Natural killer cell treated with Interleukin-12 subunit alpha and Interleukin-12 subunit beta and Interleukin-15 and Interleukin-18, amount 100 ng/mL, for 72 hours (primary cell): ENCODE measurements around the gene SHBG. TPM values are rescaled to one million over a fixed set of nuclear protein-coding genes. Genes with fewer than 3 reads are reported as not detected.
"Not testable (repeated sequence)": the region's sequence is repeated elsewhere in the genome, so short reads cannot be mapped to it uniquely, and the experiment has no call there.

ENCODE experiments used
- ATAC-seq, 2 donors: fragments of 150-1000 bp; cut with Tn5 transposase in 1 of 2; sonication (Bioruptor Pico), chemical (Tn5 transposase) in 1 of 2; 2 replicates each; pipeline ENCODE4 v1.10.0; 2021
- DNase-seq: peaks from one replicate; pipeline ENCODE4 v3.0.0; 2022; ENCODE audit warnings: low spot score
- H3K27ac Mint-ChIP-seq, 2 donors: 1 replicate in 1 of 2; 2 replicates in 1 of 2; pipeline ENCODE4 v1.8.0; 2022; ENCODE audit warnings: mixed read lengths in 2 of 2, mild to moderate bottlenecking in 1 of 2, moderate library complexity in 1 of 2
- H3K27me3 Mint-ChIP-seq, 2 donors: 1 replicate in 1 of 2; 2 replicates in 1 of 2; pipeline ENCODE4 v1.8.0; 2022; ENCODE audit warnings: mixed read lengths in 2 of 2
- H3K36me3 Mint-ChIP-seq: one replicate; pipeline ENCODE4 v1.8.0; 2022; ENCODE audit warnings: mixed read lengths
- H3K4me1 Mint-ChIP-seq, 2 donors: 1 replicate in 1 of 2; 2 replicates in 1 of 2; pipeline ENCODE4 v1.8.0; 2022; ENCODE audit warnings: low read depth in 2 of 2, mixed read lengths in 2 of 2, mild to moderate bottlenecking in 1 of 2
- H3K4me3 Mint-ChIP-seq: one replicate; pipeline ENCODE4 v1.8.0; 2022; ENCODE audit warnings: mixed read lengths
- H3K9me3 Mint-ChIP-seq: 2 replicates; pipeline ENCODE4 v1.8.0; 2022; ENCODE audit warnings: mixed read lengths
- total RNA-seq, 2 donors: library from RNA; stranded (reverse); gene quantifications; one replicate each; pipeline ENCODE4 v1.2.3, GENCODE V29; 2022

SHBG gene
- total RNA-seq, 2 donors from 2014 or later: not detected

DNA sequence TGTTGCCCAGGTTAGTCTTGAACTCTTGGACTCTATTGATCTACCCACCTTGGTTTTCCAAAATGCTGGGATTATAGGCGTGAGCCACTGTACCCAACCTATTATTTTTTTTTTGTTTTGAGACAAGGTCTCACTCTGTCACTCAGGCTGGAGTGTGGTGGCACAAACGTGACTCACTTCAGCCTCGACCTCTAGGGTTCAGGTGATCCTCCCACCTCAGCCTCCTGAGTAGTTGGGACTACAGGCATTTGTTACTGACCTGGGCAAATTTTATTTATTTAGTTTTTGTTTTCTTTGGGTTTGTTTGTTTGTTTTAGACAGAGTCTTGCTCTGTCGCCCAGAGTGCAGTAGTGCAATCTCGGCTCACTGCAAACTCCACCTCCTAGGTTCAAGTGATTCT, 6.3 kb upstream of the SHBG start:
- Mint-ChIP-seq H3K27me3 (no peaks in the 10 kb centered on the region), H3K4me3 (no peak overlapping the region), H3K36me3 (no peaks in the 10 kb centered on the region), H3K9me3 (no peaks in the 10 kb centered on the region), H3K27ac (no peak overlapping the region), H3K4me1 (peaks cover 7 to 10% of the 10 kb centered on the region in 2 donors)
- DNase-seq (no peak), ATAC-seq (no peak)

DNA sequence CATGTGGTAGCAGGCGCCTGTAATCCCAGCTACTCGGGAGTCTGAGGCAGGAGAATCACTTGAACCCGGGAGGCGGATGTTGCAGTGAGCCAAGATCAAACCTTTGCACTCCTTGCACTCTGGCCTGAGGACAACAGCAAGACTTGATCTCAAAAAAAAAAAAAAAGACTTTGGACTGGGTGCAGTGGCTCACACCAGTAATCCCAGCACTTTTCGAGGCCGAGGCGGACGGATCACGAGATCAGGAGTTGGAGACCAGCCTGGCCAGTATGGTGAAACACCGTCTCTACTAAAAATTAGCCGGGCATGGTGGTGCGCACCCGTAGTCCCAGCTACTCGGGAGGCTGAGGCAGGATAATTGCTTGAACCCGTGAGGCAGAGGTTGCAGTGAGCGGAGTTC, 4.2 kb upstream of the SHBG start:
- peaks cover 7 to 10% of the 10 kb centered on the region in 2 donors for H3K4me1 Mint-ChIP-seq
- ATAC-seq: not testable (repeated sequence)

DNA sequence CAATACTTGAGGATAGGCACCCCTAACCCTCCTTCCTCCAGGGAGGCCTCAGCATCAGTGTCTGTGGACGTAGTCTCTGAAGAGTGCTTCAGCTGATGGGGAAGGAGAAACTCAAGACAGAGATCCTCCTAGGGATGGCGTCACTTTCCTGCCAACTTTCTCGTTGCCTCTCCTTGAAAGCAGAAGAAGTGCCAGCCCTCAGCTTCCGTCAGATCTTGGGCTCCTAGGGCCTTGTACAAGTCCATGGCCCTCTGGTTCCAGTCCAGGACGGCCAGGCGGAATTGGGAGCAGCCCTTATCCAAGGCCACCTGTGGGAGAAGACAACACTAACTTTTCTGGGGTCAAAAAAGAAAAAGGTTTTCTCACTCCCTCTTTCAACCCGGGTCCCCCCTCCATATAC, 3.6 kb upstream of the SHBG start:
- peak overlapping the region in 1 of 2 donors; percentile 86 for H3K27ac Mint-ChIP-seq
- no peaks in the 10 kb centered on the region for H3K9me3 Mint-ChIP-seq
- H3K36me3 Mint-ChIP-seq: no peaks in the 10 kb centered on the region
- H3K4me1 Mint-ChIP-seq: peaks cover 7 to 10% of the 10 kb centered on the region in 2 donors
- H3K4me3 Mint-ChIP-seq: peak overlapping the region; percentile 90
- DNase-seq (no peak), ATAC-seq (no peak)
- no peaks in the 10 kb centered on the region for H3K27me3 Mint-ChIP-seq

More for the DNA sequence above, 4.2 kb upstream of the SHBG start:
- not testable (repeated sequence) for H3K27ac Mint-ChIP-seq, H3K27me3 Mint-ChIP-seq, DNase-seq, H3K36me3 Mint-ChIP-seq, H3K9me3 Mint-ChIP-seq, H3K4me3 Mint-ChIP-seq

DNA sequence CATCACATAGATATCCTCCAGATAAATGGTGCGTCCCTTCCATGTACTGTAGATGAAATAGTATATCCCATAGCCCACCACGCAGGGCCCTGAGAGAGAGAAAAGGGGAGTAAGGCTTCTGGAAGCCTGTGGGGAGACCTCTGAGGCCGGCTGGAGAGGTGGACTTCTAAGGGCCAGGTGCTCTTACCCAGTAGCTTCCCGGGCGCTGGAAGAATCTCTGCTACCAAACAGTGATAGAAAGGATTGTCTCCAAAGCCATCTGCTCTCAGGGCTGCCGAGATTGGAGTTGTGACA, 3.0 kb upstream of the SHBG start:
- Mint-ChIP-seq H3K9me3 (no peaks in the 10 kb centered on the region), H3K27ac (peak overlapping the region; percentile 50 to 86), H3K4me3 (peak overlapping the region; percentile 90), H3K36me3 (no peaks in the 10 kb centered on the region), H3K4me1 (peaks cover 7 to 10% of the 10 kb centered on the region in 2 donors), H3K27me3 (no peaks in the 10 kb centered on the region)
- DNase-seq: no peak
- ATAC-seq: no peak

DNA sequence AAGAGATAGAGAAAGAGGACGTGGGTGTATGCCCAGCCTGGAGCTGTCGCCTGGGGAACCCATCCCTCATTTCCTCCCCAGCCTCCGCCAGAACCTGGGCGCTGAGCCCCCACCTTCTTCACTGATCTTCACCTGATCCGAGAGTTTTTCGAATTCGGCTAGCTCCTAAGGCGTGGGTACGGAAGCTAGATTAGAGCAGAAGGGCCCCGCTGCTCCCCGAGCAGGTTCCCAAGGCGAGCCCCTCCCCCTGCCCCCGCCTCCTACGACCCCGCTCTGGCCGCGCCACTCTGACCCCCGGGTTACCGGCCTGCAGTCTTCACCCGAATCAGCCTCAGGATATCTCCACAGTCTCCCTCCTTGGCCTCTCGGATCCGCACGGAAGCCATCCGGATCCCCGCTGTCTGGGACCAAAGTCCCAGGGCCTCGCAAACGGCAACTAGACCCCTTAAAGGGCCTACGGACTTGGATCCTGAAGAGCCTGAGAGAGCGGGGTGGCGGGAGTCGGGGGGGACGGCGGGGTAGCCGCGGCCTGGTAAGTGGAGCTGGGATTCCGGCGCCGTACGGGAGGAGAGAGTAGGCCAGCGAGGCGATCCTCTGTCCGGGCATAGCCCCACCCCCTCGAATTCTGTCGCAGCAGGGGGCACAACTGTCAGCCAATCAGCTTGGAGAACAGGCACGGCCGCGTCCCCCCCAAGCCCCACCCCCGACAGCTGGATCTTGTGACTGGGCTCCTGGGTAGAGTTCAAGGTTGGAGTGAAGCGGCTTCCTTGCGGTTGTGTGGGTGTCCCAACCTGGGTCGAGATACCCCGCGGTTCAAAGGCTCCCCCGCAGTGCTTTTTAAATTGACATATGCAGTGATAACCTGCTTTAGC, 2.4 kb upstream of the SHBG start, which contains the start of gene SAT2:
SAT2 (minus strand) TSS at position 572 of the 872 bp plus-strand sequence; CDS start at position 386, 186 bp downstream.
- peaks cover 7 to 10% of the 10 kb centered on the region in 2 donors for H3K4me1 Mint-ChIP-seq
- peak; percentile 99 for ATAC-seq
- H3K36me3 Mint-ChIP-seq: no peaks in the 10 kb centered on the region
- H3K9me3 Mint-ChIP-seq: no peaks in the 10 kb centered on the region
- H3K27ac Mint-ChIP-seq: peak within 1 kb of the TSS; percentile 50 to 86
- H3K27me3 Mint-ChIP-seq: no peaks in the 10 kb centered on the region
- peak within 1 kb of the TSS; percentile 90 for H3K4me3 Mint-ChIP-seq
- peak; percentile 92 for DNase-seq

DNA sequence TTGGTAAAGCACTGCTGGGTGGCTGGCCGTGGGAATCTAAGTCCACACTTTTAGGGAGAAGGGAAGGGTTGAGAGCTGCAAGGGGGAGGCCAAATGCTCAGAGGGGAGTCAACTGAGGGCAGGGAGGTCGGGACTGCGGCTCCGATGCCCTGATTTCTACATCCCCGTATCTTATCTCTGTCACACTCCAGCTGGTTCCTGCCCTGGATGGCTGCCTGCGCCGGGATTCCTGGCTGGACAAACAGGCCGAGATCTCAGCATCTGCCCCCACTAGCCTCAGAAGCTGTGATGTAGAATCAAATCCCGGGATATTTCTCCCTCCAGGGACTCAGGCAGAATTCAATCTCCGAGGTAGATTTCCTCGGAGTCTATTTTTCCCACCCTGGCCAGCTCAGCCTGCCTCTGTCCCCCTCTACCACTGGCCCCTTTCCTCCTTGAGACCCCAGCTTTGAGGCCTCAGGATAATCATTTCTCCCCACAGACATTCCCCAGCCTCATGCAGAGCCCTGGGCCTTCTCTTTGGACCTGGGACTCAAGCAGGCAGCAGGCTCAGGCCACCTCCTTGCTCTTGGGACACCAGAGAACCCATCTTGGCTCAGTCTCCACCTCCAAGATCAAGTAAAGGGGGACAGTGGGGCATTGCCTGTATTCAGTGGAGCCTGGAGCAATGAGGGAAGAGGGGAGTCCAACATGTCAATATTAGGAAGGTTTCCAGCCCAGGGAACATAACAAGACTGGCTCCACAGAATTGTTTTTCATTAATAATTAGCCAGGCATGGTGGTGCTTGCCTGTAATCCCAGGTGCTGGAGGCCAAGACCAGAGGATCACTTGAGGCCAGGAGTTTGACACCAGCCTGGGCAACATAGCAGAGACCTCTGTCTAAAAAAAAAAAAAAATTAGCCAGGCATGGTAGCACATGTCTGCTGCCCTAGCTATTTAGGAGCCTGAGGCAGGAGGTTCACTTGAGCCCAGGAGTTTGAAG, 1.8 kb downstream of the SHBG start:
- Mint-ChIP-seq H3K36me3 (no peaks in the 10 kb centered on the region), H3K27me3 (no peaks in the 10 kb centered on the region), H3K4me1 (peaks cover 5% of the 10 kb centered on the region in 2 donors), H3K4me3 (no peak overlapping the region), H3K27ac (no peak overlapping the region), H3K9me3 (no peaks in the 10 kb centered on the region)
- DNase-seq (no peak), ATAC-seq (no peak)

DNA sequence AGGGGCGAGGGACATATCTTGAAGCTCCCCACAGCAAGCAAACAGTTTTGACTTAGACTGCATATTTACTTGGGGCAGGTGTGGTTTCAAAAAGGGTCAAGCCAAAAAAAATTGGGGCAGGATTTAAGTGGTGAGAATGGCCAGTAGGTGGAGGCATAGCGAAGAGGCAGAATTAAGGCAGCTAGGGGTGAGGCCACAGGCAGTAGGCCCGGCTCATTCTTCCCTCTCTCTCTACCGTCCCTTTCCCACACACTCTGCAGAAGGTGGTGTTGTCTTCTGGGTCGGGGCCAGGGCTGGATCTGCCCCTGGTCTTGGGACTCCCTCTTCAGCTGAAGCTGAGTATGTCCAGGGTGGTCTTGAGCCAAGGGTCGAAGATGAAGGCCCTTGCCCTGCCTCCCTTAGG, 2.6 kb downstream of the SHBG start:
- Mint-ChIP-seq H3K36me3 (no peaks in the 10 kb centered on the region), H3K4me3 (no peak overlapping the region), H3K27ac (no peak overlapping the region), H3K9me3 (no peaks in the 10 kb centered on the region), H3K27me3 (no peaks in the 10 kb centered on the region), H3K4me1 (no peaks in the 10 kb centered on the region)
- no peak for DNase-seq
- ATAC-seq: no peak

DNA sequence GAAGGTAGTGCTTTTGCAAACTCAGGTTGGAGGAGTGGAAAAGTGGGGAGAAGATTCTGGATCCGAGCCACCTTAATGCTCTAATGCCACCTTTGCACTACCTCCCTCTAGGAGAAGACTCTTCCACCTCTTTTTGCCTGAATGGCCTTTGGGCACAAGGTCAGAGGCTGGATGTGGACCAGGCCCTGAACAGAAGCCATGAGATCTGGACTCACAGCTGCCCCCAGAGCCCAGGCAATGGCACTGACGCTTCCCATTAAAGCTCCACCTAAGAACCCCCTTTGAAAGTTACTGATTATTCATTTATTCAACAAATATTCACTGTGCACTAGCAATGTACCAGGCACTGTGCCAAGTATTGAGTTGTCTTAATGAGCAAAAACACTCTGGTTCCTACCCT, 3.2 kb downstream of the SHBG start:
- Mint-ChIP-seq H3K36me3 (no peaks in the 10 kb centered on the region), H3K9me3 (no peaks in the 10 kb centered on the region), H3K4me1 (no peaks in the 10 kb centered on the region), H3K4me3 (no peak overlapping the region), H3K27me3 (no peaks in the 10 kb centered on the region), H3K27ac (no peak overlapping the region)
- ATAC-seq (no peak), DNase-seq (no peak)

DNA sequence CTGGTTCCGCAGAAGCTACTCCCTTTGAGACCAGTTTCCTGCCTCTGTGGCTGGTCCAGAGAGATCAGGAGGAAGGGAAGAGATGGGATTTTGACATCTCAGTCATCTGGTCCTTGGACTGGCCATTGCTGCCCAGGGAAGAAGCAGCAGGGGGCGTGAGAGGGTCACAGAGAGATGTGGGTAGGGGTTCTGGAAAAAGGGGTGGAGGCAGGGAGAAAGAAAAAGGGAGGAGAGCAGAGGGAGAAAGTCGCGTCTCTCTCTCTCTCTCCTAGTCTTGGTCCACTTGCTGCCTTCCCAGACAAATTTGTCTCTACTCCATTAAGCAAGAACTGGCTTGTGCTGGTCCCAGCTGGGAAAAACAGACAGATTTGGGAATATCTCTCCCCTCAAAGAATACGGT, 4.4 kb downstream of the SHBG start:
- H3K27ac Mint-ChIP-seq: no peak overlapping the region
- H3K4me1 Mint-ChIP-seq: no peaks in the 10 kb centered on the region
- H3K4me3 Mint-ChIP-seq: no peak overlapping the region

DNA sequence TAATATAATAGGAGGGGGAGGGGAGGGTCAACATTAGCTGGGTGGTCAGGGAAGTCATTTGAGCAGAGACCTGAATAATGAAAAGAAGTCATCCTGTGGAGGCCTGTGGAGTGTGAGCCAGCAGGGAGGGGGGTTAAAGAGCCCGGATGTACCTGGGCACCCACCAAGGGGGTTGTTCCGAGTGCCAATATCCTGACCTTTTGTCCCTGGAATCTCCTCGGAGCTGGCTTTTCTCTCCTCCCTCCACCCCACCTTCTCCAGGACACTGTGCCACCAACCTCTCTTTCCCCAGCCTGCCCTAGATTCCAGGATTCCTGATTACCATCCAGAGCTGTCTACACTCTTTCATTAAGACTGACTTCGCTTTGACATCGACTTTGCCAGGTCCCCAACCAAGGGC, 6.2 kb downstream of the SHBG start:
- H3K36me3 Mint-ChIP-seq: no peaks in the 10 kb centered on the region
- no peak for ATAC-seq
- H3K4me1 Mint-ChIP-seq: no peaks in the 10 kb centered on the region
- no peak for DNase-seq
- no peaks in the 10 kb centered on the region for H3K27me3 Mint-ChIP-seq
- H3K27ac Mint-ChIP-seq: no peak overlapping the region
- no peaks in the 10 kb centered on the region for H3K9me3 Mint-ChIP-seq
- H3K4me3 Mint-ChIP-seq: no peak overlapping the region

More for the DNA sequence above, 4.4 kb downstream of the SHBG start:
- DNase-seq (no peak), ATAC-seq (no peak)
- Mint-ChIP-seq H3K27me3 (no peaks in the 10 kb centered on the region), H3K9me3 (no peaks in the 10 kb centered on the region), H3K36me3 (no peaks in the 10 kb centered on the region)

DNA sequence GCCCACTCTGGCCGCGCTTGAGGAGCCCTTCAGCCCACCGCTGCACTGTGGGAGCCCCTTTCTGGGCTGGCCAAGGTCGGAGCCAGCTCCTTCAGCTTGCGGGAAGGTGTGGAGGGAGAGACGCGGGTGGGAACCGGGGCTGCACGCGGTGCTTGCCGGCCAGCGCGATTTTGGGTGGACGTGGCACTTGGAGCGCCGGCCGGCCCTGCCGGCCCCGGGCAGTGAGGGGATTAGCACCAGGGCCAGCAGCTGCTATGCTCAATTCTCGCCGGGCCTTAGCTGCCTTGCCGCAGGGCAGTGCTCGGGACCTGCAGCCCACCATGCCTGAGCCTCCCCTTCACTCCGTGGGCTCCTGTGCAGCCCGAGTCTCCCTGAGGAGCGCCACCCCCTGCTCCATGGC, 10.8 kb downstream of the SHBG start:
- Mint-ChIP-seq H3K27me3 (peaks cover 0 to 9% of the 10 kb centered on the region in 2 donors), H3K4me1 (peaks cover 0 to 7% of the 10 kb centered on the region in 2 donors), H3K4me3 (no peak overlapping the region), H3K36me3 (no peaks in the 10 kb centered on the region), H3K27ac (no peak overlapping the region), H3K9me3 (no peaks in the 10 kb centered on the region)
- DNase-seq (no peak), ATAC-seq (no peak)

DNA sequence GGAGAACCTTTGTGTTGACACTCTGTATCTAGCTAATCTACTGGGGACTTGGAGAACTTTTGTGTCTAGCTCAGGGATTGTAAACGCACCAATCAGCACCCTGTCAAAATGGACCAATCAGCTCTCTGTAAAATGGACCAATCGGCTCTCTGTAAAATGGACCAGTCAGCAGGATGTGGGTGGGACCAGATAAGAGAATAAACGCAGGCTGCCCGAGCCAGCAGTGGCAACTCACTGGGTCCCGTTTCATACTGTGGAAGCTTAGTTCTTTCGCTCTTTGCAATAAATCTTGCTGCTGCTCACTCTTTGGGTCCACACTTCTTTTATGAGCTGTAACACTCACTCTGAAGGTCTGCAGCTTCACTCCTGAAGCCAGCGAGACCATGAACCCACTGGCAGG, 11.7 kb downstream of the SHBG start:
- DNase-seq, H3K27ac Mint-ChIP-seq, H3K4me1 Mint-ChIP-seq, ATAC-seq, H3K9me3 Mint-ChIP-seq, H3K36me3 Mint-ChIP-seq: not testable (repeated sequence)
- Mint-ChIP-seq H3K27me3 (peaks cover 8 to 13% of the 10 kb centered on the region in 2 donors), H3K4me3 (peak overlapping the region; percentile 58)

DNA sequence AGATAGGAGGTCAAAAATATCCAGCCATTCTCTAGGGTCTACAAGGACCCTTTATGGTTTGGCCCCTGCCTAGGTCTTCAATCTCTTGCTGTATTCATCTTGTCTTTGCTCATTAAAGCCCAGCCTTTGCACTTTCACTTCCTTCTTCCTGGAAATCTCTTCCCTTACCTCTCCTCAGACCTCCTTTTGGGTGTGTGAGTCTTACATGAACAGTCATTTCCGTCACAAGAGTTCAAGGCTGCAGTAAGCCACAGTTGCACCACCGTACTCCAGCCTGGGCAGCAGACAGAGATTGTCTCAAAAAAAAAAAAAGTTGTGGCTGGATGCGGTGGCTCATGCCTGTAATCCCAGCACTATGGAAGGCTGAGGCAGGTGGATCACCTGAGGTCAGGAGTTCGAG, 14.8 kb downstream of the SHBG start:
- DNase-seq (no peak), ATAC-seq (peak in 1 of 2 donors; percentile 87)
- Mint-ChIP-seq H3K4me3 (peak overlapping the region; percentile 48), H3K36me3 (no peaks in the 10 kb centered on the region), H3K27ac (peak overlapping the region in 1 of 2 donors; percentile 38), H3K27me3 (peaks cover 11 to 18% of the 10 kb centered on the region in 2 donors), H3K4me1 (peaks cover 1 to 7% of the 10 kb centered on the region in 2 donors), H3K9me3 (no peaks in the 10 kb centered on the region)

DNA sequence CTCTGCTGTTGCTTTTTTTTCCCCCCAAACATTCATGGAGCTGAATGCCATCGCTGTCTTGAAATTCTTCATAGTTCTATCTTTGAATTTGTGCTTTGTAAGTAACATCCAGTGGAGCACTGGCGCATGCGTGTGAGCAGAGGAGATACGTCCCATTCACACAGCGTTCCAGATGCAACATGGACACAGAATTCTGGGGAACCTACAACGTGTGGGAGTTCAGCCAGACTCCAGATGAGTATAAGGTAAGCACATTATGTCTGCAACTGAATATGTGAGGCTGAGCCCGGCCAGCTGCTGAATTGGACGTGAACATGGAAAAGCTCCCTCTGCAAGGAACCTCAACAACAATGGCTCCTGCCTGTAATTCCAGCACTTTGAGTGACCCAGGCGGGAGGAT, 16.5 kb downstream of the SHBG start:
- Mint-ChIP-seq H3K36me3 (no peaks in the 10 kb centered on the region), H3K4me1 (peaks cover 16 to 21% of the 10 kb centered on the region in 2 donors), H3K4me3 (no peak overlapping the region), H3K9me3 (no peaks in the 10 kb centered on the region), H3K27ac (no peak overlapping the region), H3K27me3 (peaks cover 27 to 32% of the 10 kb centered on the region in 2 donors)
- no peak for ATAC-seq
- no peak for DNase-seq
